Vagina (tissue), 2 donors: Measurements from ENCODE around the gene ANXA11. TPM values are rescaled to one million over a fixed set of nuclear protein-coding genes. Genes with fewer than 3 reads are reported as not detected.
A peak's percentile ranks its signal among the peaks of the same experiment; 100 is the strongest.

Source experiments
- DNase-seq, 2 donors: peaks; one replicate each; pipeline ENCODE4 v3.0.0-alpha.2; 2017; ENCODE audit errors: extremely low spot score in 2 of 2
- H3K27ac ChIP-seq: fragments of 200-600 bp; sonication (generic); one replicate; pipeline ENCODE4 v1.5.1; 2019
- H3K27me3 ChIP-seq: fragments of 200-600 bp; sonication (generic); one replicate; pipeline ENCODE4 v1.5.1; 2019
- H3K36me3 ChIP-seq, 2 donors: fragments of 200-600 bp; sonication (generic); one replicate each; pipeline ENCODE4 v1.5.1; 2017 to 2019
- H3K4me1 ChIP-seq: fragments of 200-600 bp; sonication (generic); one replicate; pipeline ENCODE4 v1.5.1; 2019
- H3K4me3 ChIP-seq, 2 donors: fragments of 200-600 bp; sonication (generic); 1 replicate in 1 of 2; 2 replicates in 1 of 2; pipeline ENCODE4 v1.5.1; 2016 to 2019
- H3K9me3 ChIP-seq: fragments of 200-600 bp; sonication (generic); one replicate; pipeline ENCODE4 v1.5.1; 2019
- POLR2A ChIP-seq, 2 donors: fragments of 450-650 bp; IDR thresholded peaks; one replicate each; pipeline ENCODE4 v1.6.1; 2017; ENCODE audit warnings: antibody characterized with exemption in 2 of 2, mild to moderate bottlenecking in 2 of 2, moderate library complexity in 2 of 2
- POLR2AphosphoS5 ChIP-seq, 2 donors: sonication (generic); formaldehyde crosslinking; IDR thresholded peaks; one replicate each; pipeline ENCODE4 v1.9.0; 2017; ENCODE audit warnings: antibody characterized with exemption in 2 of 2, mild to moderate bottlenecking in 2 of 2, low read depth in 1 of 2; ENCODE audit not compliant: insufficient read depth in 1 of 2
- intact Hi-C: fragments of 100-400 bp; cut with DNase I; formaldehyde crosslinking; loops from one replicate; pipeline ENCODE4 v1.15.1; 2023
- small RNA-seq: library from RNA; depleted of rRNA; stranded (forward); fragments of <200 nt; gene quantifications from one replicate; pipeline ENCODE3, GENCODE V24; 2016
- total RNA-seq: library from RNA; depleted of rRNA; stranded (reverse); fragments of >200 nt; gene quantifications from one replicate; pipeline ENCODE4 v1.2.3, GENCODE V29; 2016
- TF ChIP-seq, protein P1 (sequence below), 3 experiments: fragments of 450-650 bp in 2 of 3; fragments of 200-600 bp in 1 of 3; sonication (generic) in 1 of 3; IDR thresholded peaks; one replicate each; pipeline ENCODE4 v1.5.1; 2017 to 2019; ENCODE audit warnings: antibody characterized with exemption in 3 of 3, mild to moderate bottlenecking in 2 of 3, moderate library complexity in 2 of 3

ANXA11 gene
- total RNA-seq, 1 donor from 2014 or later = 101 TPM

DNA sequence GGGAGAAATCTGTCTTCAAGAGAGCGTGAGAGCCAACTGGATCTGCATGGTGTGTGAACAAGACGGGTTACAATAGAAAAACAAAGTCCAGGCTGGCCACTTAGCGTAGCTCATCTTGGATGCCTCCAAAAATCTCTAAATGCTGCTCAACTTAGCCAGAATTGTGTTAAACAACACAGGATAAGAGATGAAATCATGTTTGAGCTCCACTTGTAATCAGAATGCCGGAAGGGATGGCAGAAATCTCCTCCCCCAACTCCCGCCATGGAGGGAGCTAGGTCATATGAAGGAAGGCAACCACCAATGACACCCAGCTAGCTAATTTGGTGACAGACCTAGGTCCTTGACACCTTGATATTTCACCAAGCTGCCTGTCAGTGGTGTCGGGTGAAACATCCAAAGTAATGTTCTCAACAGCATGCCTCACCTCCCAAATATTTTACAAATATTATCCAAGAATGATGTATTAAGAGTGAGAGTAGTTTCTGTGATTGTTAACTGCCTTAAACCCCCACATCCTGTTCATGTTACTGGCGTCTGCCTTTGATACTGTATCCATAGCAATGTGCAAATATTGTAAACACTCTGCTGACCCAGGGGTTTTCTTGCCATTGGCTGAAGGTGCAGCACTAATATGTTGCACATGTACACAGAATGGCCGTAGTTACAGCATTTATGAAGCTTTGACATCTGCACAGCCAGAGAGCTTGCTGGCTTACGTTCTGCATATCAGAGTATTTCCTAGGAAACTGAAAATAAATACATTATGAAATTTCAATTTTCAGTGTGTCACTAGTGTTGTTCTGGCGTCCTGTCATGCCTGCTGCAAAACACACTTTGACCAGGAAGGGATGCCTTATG, 101.0 kb downstream of the ANXA11 start:
- DNase-seq = no peak
- H3K27ac ChIP-seq = peak overlapping the region; percentile 46
- TF ChIP-seq, protein P1, sequence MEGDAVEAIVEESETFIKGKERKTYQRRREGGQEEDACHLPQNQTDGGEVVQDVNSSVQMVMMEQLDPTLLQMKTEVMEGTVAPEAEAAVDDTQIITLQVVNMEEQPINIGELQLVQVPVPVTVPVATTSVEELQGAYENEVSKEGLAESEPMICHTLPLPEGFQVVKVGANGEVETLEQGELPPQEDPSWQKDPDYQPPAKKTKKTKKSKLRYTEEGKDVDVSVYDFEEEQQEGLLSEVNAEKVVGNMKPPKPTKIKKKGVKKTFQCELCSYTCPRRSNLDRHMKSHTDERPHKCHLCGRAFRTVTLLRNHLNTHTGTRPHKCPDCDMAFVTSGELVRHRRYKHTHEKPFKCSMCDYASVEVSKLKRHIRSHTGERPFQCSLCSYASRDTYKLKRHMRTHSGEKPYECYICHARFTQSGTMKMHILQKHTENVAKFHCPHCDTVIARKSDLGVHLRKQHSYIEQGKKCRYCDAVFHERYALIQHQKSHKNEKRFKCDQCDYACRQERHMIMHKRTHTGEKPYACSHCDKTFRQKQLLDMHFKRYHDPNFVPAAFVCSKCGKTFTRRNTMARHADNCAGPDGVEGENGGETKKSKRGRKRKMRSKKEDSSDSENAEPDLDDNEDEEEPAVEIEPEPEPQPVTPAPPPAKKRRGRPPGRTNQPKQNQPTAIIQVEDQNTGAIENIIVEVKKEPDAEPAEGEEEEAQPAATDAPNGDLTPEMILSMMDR (IDR thresholded peaks at IDR 0.05) = no peak
- TF ChIP-seq POLR2A (IDR thresholded peaks at IDR 0.05) (no peak), POLR2AphosphoS5 (IDR thresholded peaks at IDR 0.05; ENCODE audit: insufficient read depth in 1 of 2, low read depth in 1 of 2) (no peak)
- no peaks in the 10 kb centered on the region for H3K36me3 ChIP-seq
- no peaks in the 10 kb centered on the region for H3K27me3 ChIP-seq
- peaks cover 4% of the 10 kb centered on the region for H3K4me1 ChIP-seq
- intact Hi-C loops = no loop called here
- H3K4me3 ChIP-seq = no peak overlapping the region
- peaks cover 4% of the 10 kb centered on the region for H3K9me3 ChIP-seq

Small RNAs within 50 kb of the gene (small RNA-seq; reads per million reads assigned to genes)
- not detected for gene RPS12P2

Other genes with a start within 250 kb of the ANXA11 start
- gene TMEM254, start 126.9 kb downstream of the ANXA11 start, total RNA-seq = 10.3 TPM
- gene PLAC9, start 72.8 kb downstream of the ANXA11 start, total RNA-seq = 61.4 TPM
- gene MAT1A, start 84.1 kb upstream of the ANXA11 start, total RNA-seq = not detected
- gene DYDC1, start 151.2 kb upstream of the ANXA11 start, total RNA-seq = not detected
- not detected for gene DYDC2, start 151.2 kb upstream of the ANXA11 start, total RNA-seq
- 62.4 TPM for gene PRXL2A, start 203.0 kb upstream of the ANXA11 start, total RNA-seq
- gene TSPAN14, start 248.8 kb upstream of the ANXA11 start, total RNA-seq = 98.0 TPM